Stimulated activated CD4-positive, alpha-beta T cell treated with anti-CD3 and anti-CD28 coated beads, TNF-alpha, amount 100 ng/mL, for 48 hours (primary cell): ENCODE measurements around the gene MED27.

ENCODE experiments used
- DNase-seq, 3 donors: peaks; one replicate each; pipeline ENCODE4 v3.0.0-alpha.2; 2020; ENCODE audit warnings: low read depth in 3 of 3

The MED27 gene

DNA sequence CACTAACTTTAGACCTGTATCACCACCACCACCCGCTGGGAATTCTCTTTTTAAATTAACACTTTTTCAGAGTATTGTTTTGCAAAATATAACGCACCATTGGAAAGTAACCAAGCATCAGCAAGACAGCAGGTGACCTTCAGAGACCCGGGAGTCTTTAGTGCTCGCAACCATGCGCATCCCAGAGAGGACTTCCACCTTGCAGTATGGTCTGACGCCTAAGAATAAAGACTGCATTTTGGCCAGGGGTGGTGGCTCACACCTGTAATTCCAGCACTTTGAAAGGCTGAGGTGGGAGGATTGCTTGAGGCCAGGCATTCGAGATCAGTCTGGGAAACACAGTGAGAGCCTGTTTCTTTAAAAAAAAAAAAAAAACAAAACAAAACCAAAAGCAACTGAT is 113.8 kb downstream of the MED27 start:
- no peak for DNase-seq

GRCh38 chr9:131965103-131965502 is 114.6 kb downstream of the MED27 start:
- DNase-seq: no peak

DNA sequence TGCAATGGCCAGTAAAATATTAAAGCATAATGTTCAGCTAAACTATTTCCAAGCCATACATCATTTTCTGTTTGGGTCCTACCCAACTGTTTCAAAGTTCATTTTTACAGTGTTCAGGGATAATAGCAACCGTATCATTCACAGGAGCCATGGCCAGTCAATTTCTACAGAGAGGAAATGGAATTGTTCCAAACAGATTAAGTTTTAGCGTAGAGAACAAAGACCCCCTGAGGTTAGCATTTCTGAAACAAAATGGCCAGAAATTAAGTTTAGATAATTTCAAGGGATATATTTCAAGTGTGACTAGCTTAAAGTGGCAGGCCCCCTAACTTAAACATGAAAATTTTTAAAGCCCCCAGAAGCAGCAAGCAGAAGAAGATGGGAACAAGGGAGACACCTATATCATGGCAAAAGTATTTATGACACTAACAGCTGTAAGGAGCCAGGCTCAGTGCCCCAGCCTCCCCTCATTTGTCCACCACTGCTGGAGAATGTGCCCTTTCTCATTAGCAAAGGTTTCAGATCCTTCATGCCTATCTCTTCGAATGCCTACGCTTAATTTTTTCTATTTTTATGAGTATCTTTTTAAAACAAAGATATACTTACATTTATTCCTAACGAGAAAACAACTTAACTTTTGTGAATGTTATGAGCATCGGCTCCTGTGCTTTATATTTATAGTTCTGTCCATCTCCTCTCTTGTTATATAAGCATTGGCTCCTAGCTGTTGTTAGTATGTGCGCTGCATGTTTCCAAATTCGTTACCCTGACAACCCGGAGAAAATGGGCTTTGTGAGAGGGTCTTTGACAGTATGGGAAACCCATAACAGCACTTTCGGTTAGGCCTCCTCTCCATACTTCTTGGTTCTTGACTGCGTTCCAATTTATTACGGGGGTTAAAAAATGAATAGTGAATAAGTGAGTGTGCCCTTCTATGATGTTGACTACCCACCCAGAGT is 116.3 kb downstream of the MED27 start:
- no peak for DNase-seq

- DNase-seq: no peak
These were observed 118.2 kb downstream of the MED27 start for GRCh38 chr9:131961496-131961880.

DNA sequence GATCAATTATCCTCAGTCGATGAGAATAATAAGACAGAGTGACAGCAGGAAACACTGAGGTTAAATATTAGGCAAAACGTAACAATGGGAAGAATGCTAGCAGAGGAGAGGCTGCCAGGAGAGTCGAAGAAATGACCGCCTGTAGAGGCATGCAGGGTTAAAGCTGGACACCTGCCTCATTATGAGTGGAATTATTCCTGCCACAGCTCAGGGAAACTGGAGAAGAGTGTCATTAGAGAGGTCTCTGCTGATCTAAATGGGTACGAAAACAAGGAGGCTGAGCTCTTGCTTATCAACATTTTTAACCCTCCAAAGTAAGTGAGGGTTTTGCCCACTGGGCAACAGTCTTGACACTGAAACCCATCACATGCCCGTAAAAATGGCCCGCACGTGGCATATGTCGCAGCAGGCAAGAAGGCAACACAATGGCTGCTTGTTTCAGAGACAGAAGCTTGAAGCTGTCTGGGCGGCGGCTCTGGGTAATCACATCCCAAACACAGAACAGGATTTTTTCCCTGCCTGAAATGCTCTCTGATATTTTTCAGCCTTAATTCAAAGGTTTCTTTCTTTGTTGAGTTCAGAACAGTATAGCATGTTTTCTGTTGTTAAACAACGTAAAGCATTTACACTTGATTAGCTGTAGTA is 118.7 kb downstream of the MED27 start:
- no peak for DNase-seq

DNA sequence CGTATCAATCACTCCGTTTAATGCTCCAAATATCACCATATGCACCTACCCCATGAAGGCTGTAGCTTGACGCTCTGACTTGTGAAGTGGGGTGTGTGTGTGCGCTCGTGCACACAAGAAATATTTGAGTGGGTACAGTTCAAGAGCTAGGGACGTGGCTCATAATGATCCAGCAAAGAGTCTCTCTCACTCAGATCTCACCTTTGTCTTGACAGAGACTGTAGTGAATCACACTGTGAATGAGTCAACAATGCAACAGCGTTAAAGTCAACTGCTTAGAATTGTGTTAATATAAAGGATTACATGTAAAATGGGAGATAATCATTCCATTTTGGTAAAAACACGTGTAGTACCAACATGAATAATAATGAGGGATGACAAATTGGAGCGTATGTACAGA is 119.4 kb downstream of the MED27 start:
- DNase-seq: no peak

DNA sequence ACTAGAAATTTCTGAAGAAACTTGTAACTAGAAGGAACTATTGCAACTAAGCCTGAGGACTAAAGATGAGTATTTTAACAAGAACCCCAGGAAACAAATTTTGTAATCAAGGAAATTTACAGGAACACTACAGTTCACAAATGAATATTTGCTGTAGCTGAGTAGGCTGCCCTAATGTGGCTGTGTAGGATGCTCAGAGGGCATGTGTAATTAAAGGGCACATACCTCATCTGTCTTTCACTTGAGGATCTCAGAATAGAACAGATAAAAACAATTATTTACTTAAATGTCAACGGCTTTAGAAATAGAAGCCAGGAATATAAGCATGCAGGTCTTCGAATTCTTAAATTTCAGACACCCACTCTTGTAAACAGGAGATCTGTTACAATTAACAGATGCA is 119.8 kb downstream of the MED27 start:
- no peak for DNase-seq

GRCh38 chr9:131959056-131959455 is 120.6 kb downstream of the MED27 start:
- no peak for DNase-seq

GRCh38 chr9:131954299-131954698 is 125.4 kb downstream of the MED27 start:
- DNase-seq: no peak

DNA sequence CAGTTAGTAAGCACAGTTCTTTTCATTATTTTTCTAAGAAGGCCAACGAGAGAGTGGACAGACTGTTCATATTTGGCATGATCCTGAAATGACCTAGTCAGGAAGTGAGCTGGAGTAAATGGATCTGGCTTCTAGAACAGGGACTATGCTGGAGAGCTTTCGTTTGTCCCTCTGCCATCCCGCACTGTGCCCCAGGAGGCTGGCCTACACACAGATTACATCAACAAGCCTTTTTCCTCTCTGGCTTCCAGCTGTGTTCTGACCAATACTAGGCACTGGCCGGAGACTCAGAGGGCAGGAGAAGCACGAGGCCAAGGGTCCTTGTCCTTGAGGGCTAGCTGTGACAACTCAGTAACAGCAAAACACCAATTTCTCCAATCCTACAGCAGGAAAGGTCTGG is 127.8 kb downstream of the MED27 start:
- DNase-seq: no peak

DNA sequence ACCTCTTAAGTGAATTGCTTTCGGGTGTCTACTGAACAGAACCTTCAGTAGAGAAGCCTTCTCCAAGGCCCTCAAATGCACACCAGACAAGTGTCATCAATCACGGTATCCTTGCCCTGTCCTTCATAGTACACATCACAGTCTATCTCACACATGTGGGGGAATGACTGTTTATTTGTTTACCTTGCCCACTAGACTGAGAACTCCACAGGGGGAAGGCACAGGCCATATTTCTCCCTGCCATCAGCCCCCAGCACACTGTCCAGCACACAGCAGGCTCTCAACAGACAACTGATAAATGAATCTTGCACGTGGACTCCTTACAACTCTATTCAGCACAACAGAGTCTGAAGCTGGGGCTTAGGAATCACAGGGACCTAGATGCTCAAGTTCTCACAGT is 128.5 kb downstream of the MED27 start:
- DNase-seq: no peak

GRCh38 chr9:131950487-131950886 is 129.2 kb downstream of the MED27 start:
- DNase-seq: no peak

DNA sequence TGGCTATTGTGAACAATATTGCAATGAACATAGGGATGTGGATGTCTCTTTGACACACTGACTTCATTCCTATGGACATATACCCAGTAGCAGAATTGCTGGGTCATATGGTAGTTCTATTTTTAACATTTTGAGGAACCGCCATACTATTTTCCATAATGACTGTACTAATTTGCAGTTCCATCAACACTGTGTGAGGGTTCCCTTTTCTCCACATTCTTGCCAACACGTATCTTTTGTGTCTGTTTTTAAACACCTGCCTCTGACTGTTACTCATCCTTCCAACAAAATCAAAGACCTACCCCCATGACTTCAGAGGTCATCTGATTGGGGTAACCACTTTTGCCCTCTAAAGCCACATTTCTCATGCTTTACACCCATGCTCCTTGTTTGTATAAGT is 133.5 kb downstream of the MED27 start:
- no peak for DNase-seq

- DNase-seq: no peak
These were observed 136.3 kb downstream of the MED27 start for GRCh38 chr9:131943351-131943841.

- DNase-seq: no peak
These were observed 137.4 kb downstream of the MED27 start for GRCh38 chr9:131942146-131942720.

DNA sequence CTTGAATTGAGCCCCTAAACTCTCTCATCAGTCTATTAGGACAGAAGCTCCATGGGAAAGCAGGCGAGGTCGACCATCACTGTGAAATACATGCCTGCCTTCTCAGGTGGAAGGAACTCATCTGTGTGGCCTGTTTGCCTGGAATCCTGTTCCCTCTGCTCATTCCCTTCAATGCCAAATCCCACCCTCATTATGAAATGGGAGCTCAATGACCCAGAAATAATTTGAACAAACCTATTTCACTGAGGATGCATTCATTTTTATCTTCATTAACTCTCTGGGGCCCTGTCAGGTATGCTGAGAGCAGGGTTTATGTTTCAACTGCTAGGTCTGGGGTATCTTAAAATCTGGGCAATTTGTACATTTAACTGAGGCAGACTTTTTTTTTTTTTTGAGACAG is 142.2 kb downstream of the MED27 start:
- DNase-seq: no peak

GRCh38 chr9:131936929-131937328 is 142.7 kb downstream of the MED27 start:
- no peak for DNase-seq

GRCh38 chr9:131934673-131935072 is 145.0 kb downstream of the MED27 start:
- no peak for DNase-seq

- DNase-seq: no peak
These were observed 152.6 kb downstream of the MED27 start for GRCh38 chr9:131927091-131927490.

DNA sequence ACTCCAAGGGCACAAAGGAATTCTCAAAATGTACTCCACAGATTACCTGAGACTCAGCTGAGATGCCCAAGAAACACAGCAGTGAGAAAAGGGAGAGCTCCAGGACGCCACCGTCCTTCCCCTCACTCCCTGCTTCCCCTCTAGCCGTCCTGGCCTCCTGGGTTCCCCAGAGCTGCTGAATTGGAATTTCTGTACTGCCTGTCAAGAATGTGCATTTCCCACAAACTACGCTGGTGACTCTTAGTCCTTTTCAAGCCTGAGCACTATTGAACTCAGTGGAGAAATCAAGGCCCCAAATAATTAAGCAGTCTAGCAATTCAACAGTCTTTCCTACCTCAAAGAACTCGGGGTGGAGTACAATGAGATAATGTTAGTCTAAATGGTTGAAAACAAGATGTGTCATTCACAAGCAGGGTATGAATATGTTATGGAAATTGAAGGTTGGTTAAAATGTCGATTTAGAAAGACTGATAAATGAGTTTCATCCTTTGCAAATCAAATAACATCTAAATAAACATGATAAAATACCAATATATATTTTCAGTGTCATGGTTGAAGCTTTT is 153.2 kb downstream of the MED27 start:
- DNase-seq: no peak

DNA sequence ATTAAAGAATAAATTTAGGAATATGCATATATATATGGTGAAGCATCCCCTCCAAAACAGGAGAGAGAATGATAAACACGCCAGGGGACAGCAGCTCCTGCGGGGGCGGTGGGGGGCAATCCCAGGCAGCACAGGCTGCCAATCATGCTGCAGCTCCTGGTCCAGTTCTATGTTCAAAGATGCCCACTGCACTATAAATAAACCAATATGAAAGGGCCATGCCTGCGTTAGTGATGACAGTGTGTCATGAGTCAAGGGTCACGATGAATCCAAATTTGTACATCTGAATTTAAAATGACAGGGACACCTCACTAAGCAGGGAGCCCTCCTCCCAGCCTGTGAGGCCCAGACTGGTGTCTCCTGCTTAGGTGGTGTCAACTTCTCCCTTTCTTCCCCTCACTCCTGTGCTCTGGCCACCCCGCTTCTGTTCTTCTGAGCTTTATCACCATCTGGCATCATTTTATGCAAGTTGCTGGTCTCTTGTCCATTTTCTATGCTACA is 153.9 kb downstream of the MED27 start:
- DNase-seq: no peak

DNA sequence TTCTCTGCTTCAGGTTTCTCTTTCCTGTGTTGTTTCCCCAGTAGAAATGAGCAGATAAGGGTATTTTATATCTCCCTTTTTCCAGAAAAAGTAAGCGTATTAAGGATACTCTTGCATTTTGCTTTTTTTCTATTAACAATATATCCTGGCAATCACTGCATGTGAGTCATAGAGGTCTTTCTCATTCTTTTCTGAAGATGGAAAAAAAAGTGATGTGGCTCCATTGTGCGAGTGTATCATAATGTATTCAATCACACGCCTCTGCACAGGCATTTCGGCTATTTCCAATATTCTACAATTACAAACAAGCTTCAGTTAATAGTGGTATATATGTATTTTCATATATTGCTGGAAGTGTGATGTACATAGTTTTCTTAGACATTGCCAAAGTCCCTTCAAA is 155.9 kb downstream of the MED27 start:
- DNase-seq: no peak
